IPS-NIHi7 (cell line): ENCODE data around the gene ARHGAP9.

Experiments
- DNase-seq: peaks from one replicate; pipeline ENCODE4 v3.0.0; 2012; ENCODE audit warnings: mixed read lengths; ENCODE audit errors: extremely low spot score

ARHGAP9 gene

DNA sequence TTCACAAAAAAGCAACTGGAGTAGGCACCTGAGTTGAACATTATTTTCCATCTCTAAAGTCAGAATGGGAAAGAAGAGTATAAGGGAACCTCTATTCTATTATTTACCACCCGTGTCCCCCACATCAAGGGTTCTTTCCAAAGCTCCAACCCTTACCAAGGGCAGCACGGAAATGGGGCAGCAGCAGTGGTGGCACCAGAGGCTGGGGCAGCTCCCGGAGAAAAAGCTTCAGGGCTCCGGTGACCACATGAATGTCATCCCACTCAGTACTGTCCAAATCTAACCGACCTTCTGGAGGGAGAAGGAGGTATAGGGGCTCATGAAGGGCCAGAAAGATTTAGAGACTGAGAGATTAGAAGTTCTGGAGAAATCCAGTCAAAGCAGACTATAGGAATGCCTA is 5.8 kb downstream of the ARHGAP9 start:
- DNase-seq: no peak

DNA sequence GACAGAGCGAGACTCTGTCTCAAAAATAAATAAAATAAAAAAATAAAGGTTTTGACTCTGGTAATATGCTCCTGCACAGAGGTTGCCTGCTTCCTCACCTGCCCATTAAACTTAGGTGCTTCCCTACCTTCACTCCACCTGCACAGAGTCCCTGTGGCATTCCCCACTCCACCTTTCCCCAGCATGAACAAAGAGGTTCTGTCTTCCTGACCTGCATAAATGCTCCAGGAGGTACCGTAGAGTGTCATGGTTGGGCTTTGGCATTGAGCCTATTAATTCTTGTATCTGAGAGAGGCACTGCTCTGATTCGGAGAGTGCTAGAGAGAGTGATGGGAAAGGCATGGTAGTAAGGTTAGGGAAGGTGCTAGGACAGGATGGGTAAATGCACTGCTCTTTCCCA is 6.3 kb downstream of the ARHGAP9 start:
- DNase-seq: no peak

DNA sequence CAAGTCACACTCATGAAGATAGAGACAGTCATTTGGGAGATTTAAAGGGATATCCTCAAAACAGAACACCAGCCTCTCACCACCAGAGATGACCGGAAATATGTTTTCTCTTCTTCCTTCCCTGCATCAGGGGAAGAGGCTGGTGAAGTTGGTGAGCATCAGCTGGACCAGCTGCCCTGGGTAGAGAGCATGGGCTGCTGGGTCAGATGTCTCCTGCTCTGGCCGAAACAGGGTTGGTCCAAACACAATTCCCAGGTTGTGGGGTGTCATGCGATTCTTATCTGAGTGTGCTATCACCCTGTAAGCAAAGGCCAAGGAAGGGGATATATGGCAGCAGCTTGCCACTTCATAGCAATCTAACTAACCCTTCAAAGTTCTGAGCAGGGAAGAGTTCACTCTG is 7.3 kb downstream of the ARHGAP9 start:
- no peak for DNase-seq

DNA sequence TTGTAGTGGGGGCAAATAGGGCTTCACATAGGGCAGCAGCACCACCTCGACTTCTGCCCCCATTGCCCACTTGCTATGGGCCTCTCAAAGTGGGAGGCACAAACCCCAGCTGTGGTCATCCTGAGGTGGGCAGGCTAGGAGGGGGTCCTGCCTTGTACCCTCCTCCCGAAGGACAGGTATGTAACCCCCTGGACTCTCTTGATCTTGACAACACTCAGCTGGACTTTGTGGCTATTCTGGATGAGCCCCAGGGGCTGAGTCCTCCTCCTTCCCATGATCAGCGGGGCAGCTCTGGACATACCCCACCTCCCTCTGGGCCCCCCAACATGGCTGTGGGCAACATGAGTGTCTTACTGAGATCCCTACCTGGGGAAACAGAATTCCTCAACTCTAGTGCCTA is 8.0 kb downstream of the ARHGAP9 start:
- no peak for DNase-seq

DNA sequence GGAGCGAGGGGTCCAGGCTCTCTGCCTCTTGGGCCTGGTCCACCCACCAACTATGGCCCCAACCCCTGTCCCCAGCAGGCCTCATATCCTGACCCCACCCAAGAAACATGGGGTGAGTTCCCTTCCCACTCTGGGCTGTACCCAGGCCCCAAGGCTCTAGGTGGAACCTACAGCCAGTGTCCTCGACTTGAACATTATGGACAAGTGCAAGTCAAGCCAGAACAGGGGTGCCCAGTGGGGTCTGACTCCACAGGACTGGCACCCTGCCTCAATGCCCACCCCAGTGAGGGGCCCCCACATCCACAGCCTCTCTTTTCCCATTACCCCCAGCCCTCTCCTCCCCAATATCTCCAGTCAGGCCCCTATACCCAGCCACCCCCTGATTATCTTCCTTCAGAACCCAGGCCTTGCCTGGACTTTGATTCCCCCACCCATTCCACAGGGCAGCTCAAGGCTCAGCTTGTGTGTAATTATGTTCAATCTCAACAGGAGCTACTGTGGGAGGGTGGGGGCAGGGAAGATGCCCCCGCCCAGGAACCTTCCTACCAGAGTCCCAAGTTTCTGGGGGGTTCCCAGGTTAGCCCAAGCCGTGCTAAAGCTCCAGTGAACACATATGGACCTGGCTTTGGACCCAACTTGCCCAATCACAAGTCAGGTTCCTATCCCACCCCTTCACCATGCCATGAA is 8.6 kb downstream of the ARHGAP9 start:
- no peak for DNase-seq

DNA sequence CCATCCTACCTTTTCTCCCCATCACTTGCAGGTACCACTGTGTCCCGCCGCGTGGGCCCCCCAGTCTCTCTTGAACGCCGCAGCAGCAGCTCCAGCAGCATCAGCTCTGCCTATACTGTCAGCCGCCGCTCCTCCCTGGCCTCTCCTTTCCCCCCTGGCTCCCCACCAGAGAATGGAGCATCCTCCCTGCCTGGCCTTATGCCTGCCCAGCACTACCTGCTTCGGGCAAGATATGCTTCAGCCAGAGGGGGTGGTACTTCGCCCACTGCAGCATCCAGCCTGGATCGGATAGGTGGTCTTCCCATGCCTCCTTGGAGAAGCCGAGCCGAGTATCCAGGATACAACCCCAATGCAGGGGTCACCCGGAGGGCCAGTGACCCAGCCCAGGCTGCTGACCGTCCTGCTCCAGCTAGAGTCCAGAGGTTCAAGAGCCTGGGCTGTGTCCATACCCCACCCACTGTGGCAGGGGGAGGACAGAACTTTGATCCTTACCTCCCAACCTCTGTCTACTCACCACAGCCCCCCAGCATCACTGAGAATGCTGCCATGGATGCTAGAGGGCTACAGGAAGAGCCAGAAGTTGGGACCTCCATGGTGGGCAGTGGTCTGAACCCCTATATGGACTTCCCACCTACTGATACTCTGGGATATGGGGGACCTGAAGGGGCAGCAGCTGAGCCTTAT is 9.2 kb downstream of the ARHGAP9 start:
- DNase-seq: no peak

- no peak for DNase-seq
Measured at GRCh38 chr12:57469296-57470164, 10.1 kb downstream of the ARHGAP9 start.

- DNase-seq: no peak
Measured at GRCh38 chr12:57467915-57468314, 11.8 kb downstream of the ARHGAP9 start.

DNA sequence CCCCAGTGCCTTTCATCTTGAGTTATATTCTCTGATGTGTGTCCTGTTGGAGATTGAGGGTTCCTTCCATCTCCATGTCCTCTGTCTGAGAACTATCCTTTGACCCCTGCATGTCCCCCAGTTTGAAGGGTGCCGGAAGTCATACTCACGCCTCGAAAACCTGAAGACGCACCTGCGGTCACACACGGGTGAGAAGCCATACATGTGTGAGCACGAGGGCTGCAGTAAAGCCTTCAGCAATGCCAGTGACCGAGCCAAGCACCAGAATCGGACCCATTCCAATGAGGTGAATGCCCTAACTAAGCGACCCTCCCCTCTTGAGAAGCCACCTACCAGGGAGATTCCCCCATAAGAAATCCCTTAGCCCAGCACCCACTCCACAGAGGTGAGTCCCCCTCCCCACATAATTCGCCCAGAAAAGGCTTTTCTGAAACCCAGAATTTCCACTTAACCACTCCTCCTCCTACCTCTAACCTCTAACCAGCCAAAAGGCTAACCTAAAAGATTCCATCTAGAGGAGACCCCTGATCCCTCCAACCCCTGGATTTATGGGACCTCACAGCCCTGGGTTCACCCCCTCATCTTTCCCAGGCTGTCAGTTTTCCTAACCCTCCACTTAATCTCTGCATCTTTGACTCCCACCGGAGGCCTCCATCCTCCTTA is 12.3 kb downstream of the ARHGAP9 start:
- DNase-seq: no peak

- DNase-seq: no peak
Measured at GRCh38 chr12:57465747-57466505, 13.7 kb downstream of the ARHGAP9 start.

DNA sequence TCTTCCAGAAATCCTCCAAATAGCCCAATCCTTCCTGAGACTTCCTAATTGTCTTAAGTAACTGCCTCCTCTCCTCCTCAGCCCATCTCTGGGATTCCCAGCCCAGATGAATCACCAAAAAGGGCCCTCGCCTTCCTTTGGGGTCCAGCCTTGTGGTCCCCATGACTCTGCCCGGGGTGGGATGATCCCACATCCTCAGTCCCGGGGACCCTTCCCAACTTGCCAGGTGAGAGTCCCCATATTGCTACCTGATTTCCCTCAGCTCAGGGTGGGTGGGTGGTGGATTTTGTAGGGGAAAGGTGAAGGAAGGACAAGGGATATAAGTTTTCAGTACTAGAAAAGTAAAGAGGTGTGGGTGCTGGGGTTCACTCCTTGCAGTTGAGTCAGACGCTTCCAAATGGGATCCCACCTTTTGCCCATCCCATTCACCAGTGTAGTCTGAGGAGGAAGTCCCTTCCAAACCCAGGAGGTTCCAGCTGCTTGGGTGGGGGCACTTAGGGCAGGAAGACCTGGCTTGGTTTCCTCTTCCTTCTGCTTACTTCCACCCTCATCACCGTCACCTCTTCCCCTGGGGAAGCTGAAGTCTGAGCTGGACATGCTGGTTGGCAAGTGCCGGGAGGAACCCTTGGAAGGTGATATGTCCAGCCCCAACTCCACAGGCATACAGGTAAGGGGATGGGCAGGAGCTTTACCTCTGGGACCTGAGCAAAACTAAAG is 14.5 kb downstream of the ARHGAP9 start:
- DNase-seq: no peak

DNA sequence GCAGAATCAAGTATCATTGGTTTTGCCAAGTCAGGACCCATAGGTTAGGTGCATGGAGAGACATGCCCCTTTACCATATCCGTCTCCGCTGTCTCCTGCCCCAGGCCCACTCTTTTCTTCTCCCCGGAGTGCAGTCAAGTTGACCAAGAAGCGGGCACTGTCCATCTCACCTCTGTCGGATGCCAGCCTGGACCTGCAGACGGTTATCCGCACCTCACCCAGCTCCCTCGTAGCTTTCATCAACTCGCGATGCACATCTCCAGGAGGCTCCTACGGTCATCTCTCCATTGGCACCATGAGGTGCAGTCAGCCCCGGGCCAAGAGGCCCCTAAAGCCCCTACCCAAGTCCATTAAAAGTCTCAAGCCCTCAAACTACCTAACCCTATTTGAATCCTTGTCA is 15.1 kb downstream of the ARHGAP9 start:
- no peak for DNase-seq

- no peak for DNase-seq
Measured at GRCh38 chr12:57462912-57463253, 16.8 kb downstream of the ARHGAP9 start.

- peak; percentile 95 for DNase-seq
Measured at GRCh38 chr12:57462251-57462911, 17.3 kb downstream of the ARHGAP9 start.

- DNase-seq: no peak
Measured at GRCh38 chr12:57461917-57462250, 17.8 kb downstream of the ARHGAP9 start.

- peak; percentile 85 for DNase-seq
Measured at GRCh38 chr12:57461276-57461916, 18.3 kb downstream of the ARHGAP9 start.

GRCh38 chr12:57460841-57461275 is 18.8 kb downstream of the ARHGAP9 start:
- no peak for DNase-seq

DNA sequence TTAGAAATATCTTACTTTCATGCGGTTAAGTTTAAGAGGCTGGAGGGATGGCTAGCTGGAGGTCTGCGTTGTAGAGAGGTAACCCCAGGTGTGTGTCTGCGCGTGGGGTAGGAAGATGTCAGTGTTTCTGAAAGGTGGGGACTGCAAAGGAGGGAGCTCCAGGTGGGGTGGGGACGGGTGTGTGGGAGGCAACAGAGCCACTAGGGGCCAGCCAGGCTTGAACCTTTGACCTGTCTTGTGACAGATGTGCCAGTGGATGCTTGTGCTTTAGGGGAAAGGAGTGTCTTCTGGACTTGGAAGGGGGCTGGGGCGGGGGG is 19.2 kb downstream of the ARHGAP9 start:
- no peak for DNase-seq

DNA sequence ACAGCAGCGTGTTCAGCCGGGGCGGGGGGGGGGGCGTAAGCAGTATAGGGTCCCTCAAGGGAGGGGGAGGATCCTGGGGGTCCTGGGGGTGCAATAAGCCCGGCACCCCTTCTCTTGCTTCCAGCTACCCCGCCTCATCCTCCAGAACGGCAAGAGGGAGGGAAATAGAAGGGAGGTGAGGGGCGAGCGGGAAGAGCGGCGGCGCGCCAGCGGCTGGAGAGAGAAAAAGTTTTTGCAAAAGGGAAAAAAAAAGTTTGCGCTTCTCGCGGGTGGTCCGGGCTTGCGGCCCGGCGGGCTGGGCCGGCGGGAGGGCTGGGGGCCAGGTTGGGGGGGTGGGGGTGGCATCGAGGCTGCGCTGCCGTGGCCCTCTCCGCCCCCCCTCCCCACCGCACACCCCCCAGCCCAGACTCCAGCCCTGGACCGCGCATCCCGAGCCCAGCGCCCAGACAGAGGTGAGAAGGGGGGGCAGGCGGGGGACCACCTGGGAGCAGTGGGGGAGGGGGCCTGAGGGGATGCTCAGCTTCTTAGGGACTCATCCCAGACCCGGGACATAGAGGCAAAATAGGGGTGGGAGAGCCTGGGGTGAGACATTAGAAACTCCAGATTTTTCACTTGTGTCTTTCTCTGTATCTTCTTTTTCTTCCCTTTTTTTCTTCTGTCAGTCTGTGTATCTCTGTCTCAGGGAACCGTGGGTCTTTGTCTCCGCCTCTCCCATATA is 19.8 kb downstream of the ARHGAP9 start, which contains the start of gene GLI1:
Gene GLI1 (plus strand): TSS at position 36 of the 718 bp plus-strand sequence. CDS start 3,907 bp downstream, outside the sequence.
- DNase-seq: no peak
